IPS-11a (cell line): ENCODE results near the gene FUCA1.
"Not testable (repeated sequence)": the region's sequence is repeated elsewhere in the genome, so short reads cannot be mapped to it uniquely, and the experiment has no call there.

ENCODE experiments used
- H3K4me3 ChIP-seq: one replicate; pipeline ENCODE4 v1.5.1; 2013; ENCODE audit warnings: low read depth, low read length, control low read depth

FUCA1 gene

GRCh38 chr1:23843644-23844043 lies 24.4 kb downstream of the FUCA1 start:
- no peak overlapping the region for H3K4me3 ChIP-seq

DNA sequence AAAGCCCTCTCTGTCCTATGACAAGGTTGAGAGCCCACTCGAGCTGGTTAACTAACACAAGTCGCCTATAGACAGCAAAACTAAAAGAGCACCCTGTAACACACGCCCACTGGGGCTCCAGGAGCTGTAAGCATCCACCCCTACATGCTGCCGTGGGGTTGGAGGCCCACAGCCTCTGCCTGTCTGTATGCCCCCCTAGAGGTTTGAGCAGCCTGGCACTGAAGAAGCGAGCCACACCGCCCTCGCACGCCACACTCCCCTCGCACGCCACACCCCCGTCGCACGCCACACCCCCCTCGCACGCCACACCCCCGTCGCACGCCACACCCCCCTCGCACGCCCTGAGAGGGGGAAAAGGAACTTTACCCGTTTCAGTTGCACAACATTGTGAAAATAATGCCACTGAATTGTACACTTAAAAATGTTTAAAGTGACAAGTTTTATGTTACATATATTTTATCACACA lies 29.7 kb downstream of the FUCA1 start:
- no peak overlapping the region for H3K4me3 ChIP-seq

DNA sequence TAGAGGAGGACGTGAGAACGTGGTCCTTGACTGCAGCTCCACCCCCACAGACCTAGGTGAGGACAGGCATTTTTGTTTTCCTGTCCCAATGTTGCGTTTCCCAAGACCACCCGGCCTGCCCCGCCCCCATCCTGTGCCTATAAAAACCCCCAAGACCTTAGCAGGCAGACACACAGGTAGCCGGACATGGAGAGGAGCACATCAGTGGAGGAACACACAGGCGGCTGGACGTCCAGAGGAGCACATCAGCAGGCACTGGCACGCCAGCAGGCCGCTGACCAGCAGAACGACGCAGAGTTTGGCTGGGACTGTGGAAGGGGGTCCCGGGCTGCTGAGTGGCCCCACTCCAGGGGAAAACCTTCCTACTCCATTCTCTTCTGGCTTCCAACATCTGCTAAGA lies 30.2 kb downstream of the FUCA1 start:
- peak overlapping the region; percentile 13 for H3K4me3 ChIP-seq

GRCh38 chr1:23836037-23836436 lies 32.1 kb downstream of the FUCA1 start:
- no peak overlapping the region for H3K4me3 ChIP-seq

- not testable (repeated sequence) for H3K4me3 ChIP-seq
Observed at GRCh38 chr1:23834156-23834555, 33.9 kb downstream of the FUCA1 start.

DNA sequence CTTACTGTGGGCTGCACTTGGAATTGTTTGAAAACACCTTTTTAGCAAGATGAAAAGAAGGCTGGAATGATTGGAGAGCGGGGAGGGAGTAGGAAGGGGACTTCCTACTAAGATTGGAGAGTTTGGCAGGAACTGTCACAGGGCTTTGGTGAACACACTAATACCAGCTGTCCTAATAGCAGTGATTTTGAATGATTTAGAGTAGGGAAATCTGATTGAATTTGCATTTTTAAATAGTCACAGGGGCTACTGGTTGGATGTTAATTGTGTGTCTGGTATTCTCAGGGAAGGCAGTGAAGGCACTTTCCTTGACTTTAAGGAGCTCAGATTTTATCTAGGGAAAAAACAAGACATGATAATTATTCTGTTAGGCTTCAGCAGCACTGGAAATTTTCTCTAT lies 40.4 kb downstream of the FUCA1 start:
- H3K4me3 ChIP-seq, result no peak overlapping the region

- H3K4me3 ChIP-seq, result not testable (repeated sequence)
Observed at GRCh38 chr1:23826590-23826989, 41.5 kb downstream of the FUCA1 start.

DNA sequence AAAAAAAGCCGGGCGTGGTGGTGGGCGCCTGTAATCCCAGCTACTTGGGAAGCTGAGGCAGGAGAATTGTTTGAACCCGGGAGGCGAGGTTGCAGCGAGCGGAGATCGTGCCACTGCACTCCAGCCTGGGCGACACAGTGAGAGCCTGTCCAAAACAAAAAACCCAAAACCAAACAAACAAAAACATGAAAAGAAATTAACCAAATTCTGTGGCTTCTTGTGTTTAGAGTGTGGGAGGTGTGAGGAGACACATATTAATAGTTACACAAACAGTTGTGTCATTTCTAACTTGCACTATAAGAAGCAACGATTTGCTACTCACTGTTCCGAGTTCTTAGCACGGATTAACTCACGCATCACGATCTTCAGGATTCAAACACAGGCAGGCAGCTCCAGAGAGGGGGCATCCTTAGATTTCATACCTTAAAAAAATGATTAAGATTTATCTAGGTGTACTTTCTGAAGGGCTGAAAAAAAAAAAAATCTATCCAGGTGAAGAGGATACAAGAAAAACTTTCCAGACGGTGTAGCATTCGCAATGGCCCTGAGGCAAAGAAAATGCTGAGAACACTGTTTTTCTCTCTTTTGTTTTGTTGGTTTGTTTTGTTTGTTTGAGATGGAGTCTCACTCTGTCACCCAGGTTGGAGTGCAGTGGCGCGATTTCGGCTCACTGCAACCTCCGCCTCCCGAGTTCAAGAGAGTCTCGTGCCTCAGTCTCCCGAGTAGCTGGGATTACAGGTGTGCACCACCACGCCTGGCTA lies 42.1 kb downstream of the FUCA1 start:
- H3K4me3 ChIP-seq, result peak overlapping the region; percentile 74

GRCh38 chr1:23825076-23825761 lies 42.9 kb downstream of the FUCA1 start, which contains the start of gene HMGCL:
Gene HMGCL, minus strand, starts transcription at chr1:23825429. Its CDS starts 14 bp downstream, at chr1:23825415.
- H3K4me3 ChIP-seq, result peak within 1 kb of the TSS; percentile 74

DNA sequence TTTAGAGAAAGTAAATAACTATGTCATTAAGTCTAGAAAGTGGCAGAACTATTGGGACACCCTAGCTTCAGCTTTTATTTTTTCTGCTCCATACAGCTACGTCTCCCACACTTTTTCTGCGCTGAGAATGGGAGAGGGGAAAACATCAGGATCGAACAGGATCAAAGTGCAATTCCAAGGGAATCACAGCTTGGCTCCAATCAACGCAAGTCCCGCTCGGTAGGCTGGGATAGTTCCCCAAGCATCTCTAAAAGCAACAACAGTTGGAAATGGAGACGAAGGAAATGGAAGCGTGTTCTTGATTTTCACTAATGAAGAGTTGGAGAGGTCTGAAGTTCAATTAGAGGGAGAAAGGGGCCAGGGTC lies 43.4 kb downstream of the FUCA1 start:
- H3K4me3 ChIP-seq, result peak overlapping the region; percentile 74

GRCh38 chr1:23823767-23824166 lies 44.3 kb downstream of the FUCA1 start:
- no peak overlapping the region for H3K4me3 ChIP-seq

GRCh38 chr1:23817633-23818032 lies 50.5 kb downstream of the FUCA1 start:
- no peak overlapping the region for H3K4me3 ChIP-seq

GRCh38 chr1:23816906-23817305 lies 51.2 kb downstream of the FUCA1 start:
- no peak overlapping the region for H3K4me3 ChIP-seq

GRCh38 chr1:23816361-23816760 lies 51.7 kb downstream of the FUCA1 start:
- no peak overlapping the region for H3K4me3 ChIP-seq

GRCh38 chr1:23814016-23814415 lies 54.1 kb downstream of the FUCA1 start:
- no peak overlapping the region for H3K4me3 ChIP-seq

DNA sequence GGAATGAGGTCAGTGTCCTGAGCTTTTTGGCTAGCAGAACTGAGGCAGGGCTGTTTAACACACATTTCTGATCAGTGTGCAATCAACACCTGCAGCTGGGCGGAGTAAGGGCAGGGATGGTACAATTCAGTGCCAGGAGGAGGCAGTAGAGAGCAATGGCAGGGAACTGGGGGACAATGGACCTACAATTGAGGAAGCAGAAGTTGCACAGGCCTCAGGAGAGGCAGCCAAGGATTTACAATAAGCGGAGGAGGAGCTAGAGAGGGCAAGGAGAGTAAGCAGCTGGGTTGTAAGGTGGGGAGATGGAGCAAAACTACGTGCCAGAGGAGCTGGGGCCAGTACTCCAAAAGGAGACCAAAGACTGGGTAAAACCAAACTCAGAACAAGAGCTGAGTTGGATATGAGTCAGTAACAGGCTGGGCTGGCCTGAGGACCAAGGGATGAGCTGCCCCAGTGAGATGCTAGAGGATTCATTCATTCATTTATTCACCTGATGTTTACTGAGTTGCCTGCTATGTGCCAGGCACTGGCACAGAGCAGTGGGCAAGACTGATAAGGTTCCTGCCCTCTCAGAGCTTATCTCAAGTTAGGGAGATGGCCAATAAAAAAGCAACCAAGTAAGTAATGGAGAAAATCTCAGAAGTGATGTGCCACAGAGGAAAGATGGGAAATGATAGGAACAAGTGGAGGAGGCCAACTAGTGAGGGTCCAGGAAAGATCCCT lies 57.1 kb downstream of the FUCA1 start:
- no peak overlapping the region for H3K4me3 ChIP-seq

GRCh38 chr1:23809751-23810171 lies 58.3 kb downstream of the FUCA1 start:
- H3K4me3 ChIP-seq, result no peak overlapping the region

DNA sequence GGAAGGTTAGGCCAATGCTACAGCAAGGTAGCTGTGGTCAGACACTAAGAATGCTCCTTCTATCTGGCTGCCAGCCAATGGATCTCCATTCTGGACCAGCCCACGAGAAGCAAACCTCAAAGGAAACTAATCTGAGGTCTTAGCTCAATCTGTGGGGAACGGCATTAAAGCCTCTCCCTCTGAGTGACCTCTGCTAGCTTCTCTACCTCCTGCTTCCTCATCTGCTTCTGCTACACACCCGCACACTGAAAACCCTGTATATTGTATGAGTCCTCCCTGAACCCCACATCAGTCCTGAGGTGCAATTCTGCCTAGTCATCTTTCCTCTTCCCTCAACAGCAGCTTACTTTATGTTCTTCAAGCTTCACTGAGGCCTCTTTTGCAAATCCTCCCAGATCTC lies 60.6 kb downstream of the FUCA1 start:
- H3K4me3 ChIP-seq, result no peak overlapping the region

GRCh38 chr1:23806280-23806679 lies 61.8 kb downstream of the FUCA1 start:
- no peak overlapping the region for H3K4me3 ChIP-seq

DNA sequence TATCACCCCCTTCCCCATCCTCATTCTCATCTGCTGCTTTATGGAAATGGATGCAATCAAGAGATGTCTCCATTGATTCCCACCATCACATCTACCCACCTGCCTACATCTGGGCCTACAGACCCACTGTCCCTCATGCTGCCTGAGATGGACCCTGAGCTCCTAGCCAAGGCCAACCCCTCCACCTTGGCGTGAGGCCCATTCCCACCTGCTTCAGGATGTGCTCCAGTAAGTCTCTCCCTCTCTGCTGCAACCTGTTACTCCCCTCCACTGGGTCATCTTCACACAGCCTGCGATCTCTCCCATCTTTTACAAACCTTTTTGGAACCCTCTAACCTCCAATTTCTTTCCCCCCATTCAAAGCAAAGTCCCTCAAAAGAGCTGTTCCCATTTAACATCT lies 63.1 kb downstream of the FUCA1 start:
- no peak overlapping the region for H3K4me3 ChIP-seq

GRCh38 chr1:23804183-23804835 lies 63.8 kb downstream of the FUCA1 start:
- H3K4me3 ChIP-seq, result no peak overlapping the region
